Muscle layer of colon (tissue), 2 donors: ENCODE measurements around the gene MBOAT2.

Experiments
- H3K27ac ChIP-seq: one replicate; pipeline ENCODE4 v1.7.0; 2013; ENCODE audit warnings: low read depth, mild to moderate bottlenecking, low read length, moderate library complexity
- H3K27me3 ChIP-seq, 2 donors: one replicate each; pipeline ENCODE4 v1.7.0; 2013; ENCODE audit warnings: low read length in 2 of 2, mild to moderate bottlenecking in 2 of 2; ENCODE audit not compliant: insufficient read depth in 2 of 2, control insufficient read depth in 1 of 2
- H3K36me3 ChIP-seq: one replicate; pipeline ENCODE4 v1.7.0; 2013; ENCODE audit warnings: mild to moderate bottlenecking, low read length; ENCODE audit not compliant: insufficient read depth
- H3K4me1 ChIP-seq: one replicate; pipeline ENCODE4 v1.7.0; 2013; ENCODE audit warnings: mild to moderate bottlenecking, low read length; ENCODE audit not compliant: insufficient read depth
- H3K4me3 ChIP-seq, 2 donors: one replicate each; pipeline ENCODE4 v1.7.0; 2013; ENCODE audit warnings: low read length in 2 of 2, low read depth in 1 of 2, mild to moderate bottlenecking in 1 of 2, moderate library complexity in 1 of 2
- H3K9ac ChIP-seq: one replicate; pipeline ENCODE4 v1.7.0; 2013; ENCODE audit warnings: low read length
- H3K9me3 ChIP-seq: one replicate; pipeline ENCODE4 v1.7.0; 2013; ENCODE audit warnings: mild to moderate bottlenecking, low read length
- donor health status: abdominal sarcoma.
- donor health status: Adenocarcinoma of cecum.

Gene MBOAT2

DNA sequence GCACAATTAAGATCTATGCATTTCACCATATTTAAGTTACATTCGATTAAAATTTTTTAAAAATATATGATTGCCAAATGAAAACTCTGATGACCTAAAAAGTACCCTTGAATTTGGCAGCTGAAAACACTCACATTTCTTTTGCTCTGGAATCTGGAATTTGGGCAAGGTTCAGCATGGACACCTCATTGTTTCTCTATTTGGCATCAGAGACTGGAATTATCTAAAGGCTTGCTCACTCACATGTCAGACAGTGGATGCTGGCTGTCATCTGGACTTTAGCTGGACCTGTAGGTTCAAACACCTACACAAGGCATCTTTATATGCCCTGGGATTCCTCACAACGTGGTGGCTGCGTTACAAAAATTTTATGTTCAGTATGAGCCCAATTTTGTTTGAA, 16.1 kb downstream of the MBOAT2 start:
- H3K9me3 ChIP-seq = no peaks in the 10 kb centered on the region
- no peaks in the 10 kb centered on the region for H3K4me1 ChIP-seq
- H3K36me3 ChIP-seq = no peaks in the 10 kb centered on the region
- no peak overlapping the region for H3K9ac ChIP-seq
- H3K4me3 ChIP-seq = no peak overlapping the region
- H3K27ac ChIP-seq = no peak overlapping the region
- no peaks in the 10 kb centered on the region for H3K27me3 ChIP-seq

DNA sequence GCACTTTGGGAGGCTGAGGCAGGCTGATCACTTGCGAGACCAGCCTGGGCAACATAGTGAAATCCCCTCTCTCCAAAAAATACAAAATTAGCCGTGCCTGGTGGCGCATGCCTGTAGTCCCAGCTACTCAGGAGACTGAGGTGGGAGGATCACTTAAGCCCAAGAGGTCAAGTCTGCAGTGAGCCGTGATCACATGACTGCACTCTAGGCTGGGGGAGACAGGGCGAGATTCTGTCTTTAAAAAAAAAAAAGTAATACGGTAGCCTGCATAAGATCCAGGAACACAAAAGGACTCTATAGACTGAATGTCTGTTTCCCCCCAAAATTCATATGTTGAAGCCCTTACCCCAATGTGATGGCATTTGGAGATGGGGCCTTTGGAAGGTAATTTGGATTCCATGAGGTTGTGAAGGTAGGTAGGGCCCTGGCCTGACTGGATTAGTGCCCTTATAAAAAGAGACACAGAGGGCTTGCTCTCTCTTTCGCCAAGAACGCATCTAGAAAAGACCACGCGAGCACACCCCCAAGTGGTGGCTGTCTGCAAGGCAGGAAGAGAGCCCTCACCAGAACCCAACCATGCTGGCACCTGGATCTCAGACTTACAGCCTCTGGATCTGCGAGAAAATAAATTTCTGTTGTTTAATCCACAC, 17.0 kb downstream of the MBOAT2 start:
- H3K4me3 ChIP-seq = no peak overlapping the region

DNA sequence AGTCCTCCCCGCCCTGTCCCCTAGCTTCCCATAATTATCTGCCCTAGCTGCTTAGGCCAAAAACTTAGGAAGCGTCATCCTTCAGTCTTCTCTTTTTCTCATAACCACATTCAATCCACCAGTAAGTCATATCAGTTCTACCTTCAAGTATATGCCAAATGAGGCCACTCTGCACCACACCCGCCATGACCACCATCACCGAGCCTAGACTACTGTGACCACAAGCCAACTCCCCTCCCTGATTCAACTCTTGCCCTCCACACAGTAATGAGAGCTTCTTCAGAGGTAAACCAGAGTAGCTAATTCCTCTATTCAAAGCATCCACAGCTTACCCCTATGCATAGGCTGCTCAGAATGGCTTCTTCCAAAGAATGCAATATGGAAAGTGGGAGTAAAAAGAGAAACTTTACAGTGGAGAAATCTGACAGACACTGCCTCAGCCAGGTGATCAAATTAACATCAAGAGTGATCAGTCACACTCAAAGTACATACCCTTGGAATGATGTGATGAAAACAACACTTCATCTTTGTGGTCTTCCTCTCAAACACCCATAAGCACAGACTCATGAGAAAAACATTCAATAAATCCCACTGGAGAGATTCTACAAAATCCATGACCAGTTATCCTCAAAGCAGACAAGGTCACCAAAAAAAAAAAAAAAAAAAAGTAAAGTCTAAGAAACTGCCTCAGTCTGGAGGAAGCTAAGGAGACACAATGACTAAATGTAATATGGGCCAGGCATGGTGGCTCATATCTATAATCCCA, 17.7 kb downstream of the MBOAT2 start:
- Histone ChIP-seq H3K36me3 (no peaks in the 10 kb centered on the region), H3K9ac (no peak overlapping the region), H3K4me3 (no peak overlapping the region), H3K4me1 (no peaks in the 10 kb centered on the region), H3K27me3 (no peaks in the 10 kb centered on the region), H3K27ac (no peak overlapping the region), H3K9me3 (no peaks in the 10 kb centered on the region)

More for the DNA sequence above, 17.0 kb downstream of the MBOAT2 start:
- Histone ChIP-seq H3K9me3 (no peaks in the 10 kb centered on the region), H3K27ac (no peak overlapping the region), H3K36me3 (no peaks in the 10 kb centered on the region), H3K27me3 (no peaks in the 10 kb centered on the region), H3K9ac (no peak overlapping the region), H3K4me1 (no peaks in the 10 kb centered on the region)

DNA sequence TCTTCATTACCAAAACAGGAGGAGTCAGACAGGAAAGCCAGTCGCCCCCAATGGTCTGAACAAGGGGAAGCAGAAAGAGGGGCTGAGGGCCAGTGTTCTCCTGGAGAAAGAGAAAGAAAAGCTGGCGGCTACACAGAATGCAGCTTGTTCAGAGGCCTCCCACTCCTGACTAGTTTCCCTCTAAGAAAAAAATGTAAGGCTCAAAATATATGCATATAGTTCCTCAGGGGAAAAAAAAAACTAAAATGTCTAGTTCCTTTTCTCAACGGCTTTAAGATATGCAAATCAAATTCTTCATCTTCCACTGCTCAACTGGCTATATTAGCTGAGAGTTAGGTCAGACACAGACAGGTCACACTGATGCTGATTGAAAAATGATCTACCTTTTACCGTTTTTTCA, 18.6 kb downstream of the MBOAT2 start:
- no peak overlapping the region for H3K9ac ChIP-seq
- H3K9me3 ChIP-seq = no peaks in the 10 kb centered on the region
- no peak overlapping the region for H3K27ac ChIP-seq
- H3K27me3 ChIP-seq = no peaks in the 10 kb centered on the region
- H3K4me1 ChIP-seq = no peaks in the 10 kb centered on the region
- H3K4me3 ChIP-seq = no peak overlapping the region
- no peaks in the 10 kb centered on the region for H3K36me3 ChIP-seq

DNA sequence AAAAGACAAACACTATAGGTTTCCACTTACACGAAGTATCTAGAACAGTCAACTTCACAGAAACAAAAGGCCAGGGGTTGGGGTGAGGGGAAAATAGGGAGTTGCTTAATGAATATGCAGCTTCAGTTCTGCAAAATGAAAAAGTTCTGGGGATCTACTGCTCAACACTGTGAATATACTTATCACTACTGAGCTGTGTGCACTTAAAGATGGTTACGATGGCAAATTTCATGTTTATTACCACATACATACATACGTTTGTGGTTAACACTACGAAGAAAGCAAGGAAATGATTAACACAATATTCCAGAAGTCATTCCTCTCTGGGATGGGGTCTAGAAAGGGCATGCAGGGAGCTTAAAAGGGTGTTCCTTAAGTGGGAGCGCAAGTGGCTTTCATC, 19.3 kb downstream of the MBOAT2 start:
- no peaks in the 10 kb centered on the region for H3K4me1 ChIP-seq
- no peak overlapping the region for H3K27ac ChIP-seq
- H3K27me3 ChIP-seq = no peaks in the 10 kb centered on the region
- no peaks in the 10 kb centered on the region for H3K36me3 ChIP-seq
- H3K9ac ChIP-seq = no peak overlapping the region
- H3K9me3 ChIP-seq = no peaks in the 10 kb centered on the region
- H3K4me3 ChIP-seq = no peak overlapping the region

DNA sequence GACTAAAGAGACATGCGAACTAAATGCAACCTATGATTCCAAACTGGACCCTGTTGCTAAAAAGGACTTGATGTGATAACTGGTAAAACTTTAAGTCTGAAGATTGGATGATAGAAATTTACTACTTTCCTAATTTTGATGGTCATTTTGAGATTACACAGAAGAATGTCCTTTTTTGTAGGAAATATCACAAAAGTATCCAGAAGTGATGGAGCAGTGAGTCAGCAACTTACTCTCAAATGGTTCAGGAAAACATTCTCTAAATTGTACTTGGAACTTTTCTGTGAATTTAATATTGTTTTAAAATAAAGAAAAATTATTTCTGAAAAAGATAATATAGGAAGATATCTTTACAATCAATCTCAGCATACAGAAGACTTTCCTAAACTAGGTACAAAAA, 19.9 kb downstream of the MBOAT2 start:
- Histone ChIP-seq H3K4me3 (no peak overlapping the region), H3K9ac (no peak overlapping the region), H3K4me1 (no peaks in the 10 kb centered on the region), H3K27me3 (no peaks in the 10 kb centered on the region), H3K27ac (no peak overlapping the region), H3K9me3 (no peaks in the 10 kb centered on the region), H3K36me3 (no peaks in the 10 kb centered on the region)

DNA sequence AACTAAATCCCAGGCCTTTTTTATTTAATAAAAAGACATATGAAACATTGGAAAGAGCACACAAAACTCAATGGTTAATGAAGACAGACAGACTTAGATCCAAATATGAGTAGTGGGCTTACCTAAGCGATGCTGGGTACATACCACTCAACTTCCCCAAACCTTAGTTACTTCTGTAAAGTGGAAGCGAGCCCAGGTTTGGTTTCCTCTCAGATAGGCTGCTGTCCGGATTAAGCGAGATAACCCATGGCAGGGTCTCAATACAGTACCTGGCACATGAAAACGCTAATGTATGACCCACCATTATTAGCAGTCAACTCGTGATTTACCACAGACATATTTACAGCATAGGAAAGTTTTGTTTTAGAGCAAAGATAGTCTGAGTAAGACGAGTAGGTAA, 21.6 kb downstream of the MBOAT2 start:
- Histone ChIP-seq H3K9ac (no peak overlapping the region), H3K27ac (no peak overlapping the region), H3K36me3 (no peaks in the 10 kb centered on the region), H3K4me3 (no peak overlapping the region), H3K9me3 (no peaks in the 10 kb centered on the region), H3K27me3 (no peaks in the 10 kb centered on the region), H3K4me1 (no peaks in the 10 kb centered on the region)

DNA sequence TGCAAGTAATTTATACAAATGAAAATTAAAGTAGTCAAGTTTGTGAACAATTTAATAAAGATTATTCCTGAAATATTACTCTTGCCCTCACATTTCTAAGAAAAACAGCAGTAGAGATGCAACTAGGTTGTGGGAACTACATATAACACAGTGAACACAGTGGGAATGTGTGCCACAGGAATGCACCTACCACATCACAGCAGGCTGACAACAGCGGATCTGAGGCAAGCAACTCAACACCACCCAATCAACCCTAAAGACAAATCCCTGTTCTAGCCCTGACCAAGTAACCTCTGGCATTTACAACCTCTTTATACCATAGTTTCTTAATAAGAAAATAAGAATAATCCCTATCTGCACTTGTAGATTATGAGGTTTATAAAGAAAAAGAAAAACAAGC, 23.4 kb downstream of the MBOAT2 start:
- Histone ChIP-seq H3K9ac (no peak overlapping the region), H3K4me3 (no peak overlapping the region), H3K27me3 (no peaks in the 10 kb centered on the region)

DNA sequence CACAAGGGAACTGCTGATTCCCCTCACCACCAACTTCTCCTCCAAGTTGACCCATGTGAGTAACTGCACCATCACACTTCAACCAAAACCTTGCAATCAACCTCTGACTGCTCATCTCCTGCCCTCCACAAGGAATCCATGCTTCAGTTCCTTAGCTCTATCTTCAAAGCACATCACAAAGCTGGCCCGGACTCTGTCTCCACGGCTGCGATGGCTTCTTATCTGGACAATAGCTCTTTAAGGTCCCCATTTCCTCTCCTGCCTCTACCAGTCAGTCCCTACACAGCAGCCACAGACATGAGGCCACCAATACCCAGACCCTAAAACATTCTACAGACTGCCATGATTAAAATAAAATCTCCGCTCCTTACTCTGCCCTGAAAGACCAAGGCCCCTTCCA, 25.7 kb downstream of the MBOAT2 start:
- Histone ChIP-seq H3K27me3 (no peaks in the 10 kb centered on the region), H3K36me3 (no peaks in the 10 kb centered on the region), H3K4me1 (peaks cover 8% of the 10 kb centered on the region), H3K4me3 (no peak overlapping the region), H3K27ac (no peak overlapping the region), H3K9me3 (no peaks in the 10 kb centered on the region), H3K9ac (no peak overlapping the region)

More for the DNA sequence above, 23.4 kb downstream of the MBOAT2 start:
- H3K36me3 ChIP-seq = no peaks in the 10 kb centered on the region
- H3K9me3 ChIP-seq = no peaks in the 10 kb centered on the region
- peaks cover 8% of the 10 kb centered on the region for H3K4me1 ChIP-seq
- H3K27ac ChIP-seq = no peak overlapping the region

DNA sequence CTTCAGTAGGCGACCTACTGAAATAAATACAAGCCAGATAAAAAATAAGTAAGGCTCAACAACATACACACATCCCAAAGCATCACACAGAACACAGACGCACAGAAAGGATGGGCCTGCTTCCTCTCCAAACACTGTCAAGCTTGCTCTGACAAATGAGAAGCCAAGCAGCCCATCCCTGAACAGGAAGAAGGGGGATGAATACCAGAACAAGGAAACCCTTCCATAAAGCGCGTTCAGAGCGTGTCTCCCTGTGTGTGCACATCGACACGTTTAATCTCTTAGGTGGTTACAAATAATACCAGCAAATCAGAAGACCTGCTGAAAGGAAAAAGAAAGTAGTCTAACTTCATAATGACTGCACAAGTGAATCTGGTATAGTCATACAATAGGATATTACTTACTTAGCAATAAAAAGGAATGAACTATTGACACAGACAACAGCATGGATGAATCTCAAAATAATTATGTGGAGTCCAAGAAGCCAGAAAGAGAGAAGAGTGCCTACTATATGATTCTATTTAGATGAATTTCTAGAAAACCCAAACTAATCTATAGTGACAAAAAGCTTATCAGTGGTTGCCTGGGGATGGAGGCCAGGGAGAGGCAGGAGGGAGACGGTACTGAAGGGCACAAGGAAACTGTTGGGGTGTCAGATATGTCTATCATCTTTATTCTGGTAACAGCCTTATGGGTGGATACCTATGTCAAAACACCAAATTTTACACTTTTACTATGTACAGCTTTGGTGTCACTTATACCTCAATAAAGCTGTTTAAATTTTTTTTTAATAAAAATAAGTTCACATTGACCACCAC, 26.8 kb downstream of the MBOAT2 start:
- Histone ChIP-seq H3K9me3 (no peaks in the 10 kb centered on the region), H3K27ac (no peak overlapping the region), H3K36me3 (no peaks in the 10 kb centered on the region), H3K9ac (no peak overlapping the region), H3K4me3 (no peak overlapping the region), H3K27me3 (no peaks in the 10 kb centered on the region), H3K4me1 (peaks cover 8% of the 10 kb centered on the region)

DNA sequence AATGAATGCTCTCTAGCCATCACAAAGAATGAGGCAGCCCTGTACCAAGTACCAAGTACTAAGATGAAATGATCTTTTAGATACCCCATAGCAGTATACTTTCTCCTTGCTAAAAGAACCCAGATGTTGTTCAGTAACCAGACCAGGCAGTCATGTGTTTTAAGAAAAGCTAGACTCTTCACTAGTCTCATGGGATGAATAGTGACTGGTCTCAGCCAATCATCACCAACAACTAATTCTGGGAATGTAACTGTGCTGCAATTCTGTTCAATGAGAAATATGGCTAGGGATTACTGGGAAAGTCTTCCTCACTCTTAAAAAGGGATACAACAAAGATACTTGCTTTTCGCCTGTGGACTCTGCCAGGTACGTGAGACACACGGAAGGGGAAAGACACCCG, 29.5 kb downstream of the MBOAT2 start:
- Histone ChIP-seq H3K9ac (no peak overlapping the region), H3K27ac (no peak overlapping the region), H3K4me1 (peaks cover 8% of the 10 kb centered on the region), H3K4me3 (no peak overlapping the region), H3K36me3 (no peaks in the 10 kb centered on the region), H3K27me3 (no peaks in the 10 kb centered on the region), H3K9me3 (no peaks in the 10 kb centered on the region)
